Bladder microvascular endothelial cell (primary cell): ENCODE measurements around the gene SYCP2L. TPM values are rescaled to one million over a fixed set of nuclear protein-coding genes. Genes with fewer than 3 reads are reported as not detected.

Experiments used
- total RNA-seq: library from RNA; depleted of rRNA; stranded (reverse); fragments of >200 nt; gene quantifications from 2 replicates; pipeline ENCODE4 v1.2.3, GENCODE V29; 2014

The SYCP2L gene
- total RNA-seq = 0.13 and 0.16 TPM in 2 replicates

DNA sequence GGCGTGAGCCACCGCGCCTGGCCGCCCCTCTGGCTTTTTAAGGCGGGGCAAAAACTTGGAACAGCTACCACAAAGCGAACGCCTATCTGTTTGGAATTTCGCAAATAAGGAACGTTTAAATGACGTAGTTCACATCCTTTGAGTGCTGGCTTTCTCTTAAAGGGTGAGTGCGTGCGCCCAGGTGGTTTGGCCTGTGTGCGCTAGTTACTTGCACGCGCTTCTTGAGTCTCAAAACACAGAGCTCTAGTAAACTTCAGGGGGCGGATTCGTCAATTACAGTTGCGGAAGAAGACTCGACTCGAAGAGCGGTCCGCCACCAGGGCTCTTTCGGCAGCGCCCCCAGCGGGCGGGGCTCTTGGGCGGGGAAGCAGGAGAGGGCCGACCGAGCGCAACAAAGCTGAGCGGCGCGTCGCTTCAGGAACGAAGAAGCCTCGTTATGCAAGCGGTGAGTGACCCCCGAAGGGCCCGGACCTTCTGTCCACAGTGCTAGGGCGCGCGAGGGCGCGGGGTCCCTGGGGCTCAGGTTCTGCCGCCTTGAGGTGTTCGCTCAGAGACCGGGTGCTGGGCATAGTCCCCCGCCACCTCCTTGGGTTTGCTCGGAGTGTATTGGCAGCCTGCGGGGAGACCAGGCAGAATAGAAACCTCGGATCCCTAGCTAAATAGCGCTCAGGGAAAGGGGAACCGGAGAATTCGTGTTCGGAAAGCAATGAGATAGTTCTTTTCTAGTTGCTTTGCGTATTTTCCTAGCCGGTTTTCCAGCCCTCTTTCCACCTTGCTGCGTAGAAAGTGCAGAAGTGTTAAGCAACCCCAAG is at the start of gene SYCP2L:
Gene SYCP2L (plus strand): TSS at position 362 of the 812 bp plus-strand sequence. CDS start 75 bp downstream, at position 437.

DNA sequence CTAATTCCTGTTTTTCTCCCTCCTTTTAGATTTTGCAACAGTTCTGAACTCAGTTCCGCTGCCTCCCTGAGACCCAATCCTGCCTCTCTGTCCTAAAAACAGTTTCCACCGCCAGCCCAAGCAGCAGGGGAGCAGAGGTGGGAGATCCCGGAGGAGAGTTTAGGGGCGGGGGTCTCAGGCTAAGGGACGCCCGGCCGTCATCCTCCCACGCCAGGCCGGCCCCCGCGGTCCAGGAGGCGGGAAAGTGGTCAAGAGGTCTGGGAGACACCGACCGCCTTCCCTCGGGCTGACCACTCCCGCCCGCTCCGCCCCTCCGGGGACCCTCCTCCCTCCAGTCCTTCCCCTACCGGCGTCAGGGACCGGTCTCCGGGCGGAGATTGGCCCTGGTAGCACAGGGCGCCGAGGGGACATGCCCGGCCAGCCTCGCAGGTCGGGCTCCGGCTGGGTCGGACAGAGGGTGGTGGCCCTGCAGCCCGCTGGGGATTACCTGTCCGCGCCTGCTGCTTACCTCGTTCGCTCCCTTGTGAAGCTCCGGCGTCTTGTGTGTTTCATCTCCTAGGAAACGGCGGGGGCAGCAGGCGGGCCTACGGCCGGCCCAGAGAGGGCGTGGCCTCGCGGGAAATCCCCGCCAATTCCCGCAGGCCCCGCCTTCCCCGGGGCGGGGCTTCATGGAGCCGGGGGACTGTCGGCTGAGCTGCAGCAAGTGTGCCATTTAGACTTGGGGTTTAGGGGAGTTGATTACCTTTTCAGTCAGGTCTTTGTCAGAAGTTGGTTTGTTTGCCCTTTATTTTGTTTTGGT is 48.7 kb upstream of the SYCP2L start, which contains the start of gene MAK:
Gene MAK (minus strand): TSS at position 545 of the 799 bp plus-strand sequence. CDS start 7,891 bp downstream, outside the sequence.

Other genes with a start within 250 kb of the SYCP2L start
- gene C6orf52, start 192.4 kb upstream of the SYCP2L start, total RNA-seq = 0.32 TPM in 1 of 2 replicates, not detected in the other
- gene PAK1IP1, start 192.1 kb upstream of the SYCP2L start, total RNA-seq = 9.7 and 18.8 TPM in 2 replicates
- gene TMEM14C, start 164.0 kb upstream of the SYCP2L start, total RNA-seq = 63.4 and 80.1 TPM in 2 replicates
- gene TMEM14B, start 139.2 kb upstream of the SYCP2L start, total RNA-seq = 45.7 and 54.6 TPM in 2 replicates
- under 0.01 TPM in 1 of 2 replicates, not detected in the other for gene MAK, start 48.5 kb upstream of the SYCP2L start, total RNA-seq
- not detected in 2 replicates for gene GCM2, start 5.0 kb upstream of the SYCP2L start, total RNA-seq
- not detected in 2 replicates for gene ELOVL2, start 157.3 kb downstream of the SYCP2L start, total RNA-seq
- 8.9 and 18.6 TPM in 2 replicates for gene SMIM13, start 206.8 kb downstream of the SYCP2L start, total RNA-seq
- gene ERVFRD-1, start 224.7 kb downstream of the SYCP2L start, total RNA-seq = 0.16 and 0.38 TPM in 2 replicates